ENCODE measurements around the gene MOB3C.
A peak's percentile ranks its signal among the peaks of the same experiment; 100 is the strongest.
"Not testable (repeated sequence)": the region's sequence is repeated elsewhere in the genome, so short reads cannot be mapped to it uniquely, and the experiment has no call there.

Gene MOB3C

GRCh38 chr1:46616277-46617107 lies at the start of gene MOB3C:
MOB3C (minus strand) TSS chr1:46616811; CDS start chr1:46613321, 3,490 bp downstream.
- peak; percentile 91 for DNase-seq (ENCODE audit: low read depth)

GRCh38 chr1:46665983-46666382 lies 49.4 kb upstream of the MOB3C start:
- DNase-seq (ENCODE audit: low read depth), result no peak

GRCh38 chr1:46662919-46663318 lies 46.3 kb upstream of the MOB3C start:
- DNase-seq (ENCODE audit: low read depth), result not testable (repeated sequence)

- not testable (repeated sequence) for DNase-seq (ENCODE audit: low read depth)
These were observed 43.5 kb upstream of the MOB3C start for GRCh38 chr1:46660116-46660515.

- DNase-seq (ENCODE audit: low read depth), result no peak
These were observed 42.8 kb upstream of the MOB3C start for GRCh38 chr1:46659307-46659870.

GRCh38 chr1:46657775-46658174 lies 41.2 kb upstream of the MOB3C start:
- DNase-seq (ENCODE audit: low read depth), result no peak

GRCh38 chr1:46656643-46657042 lies 40.0 kb upstream of the MOB3C start:
- no peak for DNase-seq (ENCODE audit: low read depth)

GRCh38 chr1:46655848-46656247 lies 39.2 kb upstream of the MOB3C start:
- DNase-seq (ENCODE audit: low read depth), result no peak

GRCh38 chr1:46654698-46655097 lies 38.1 kb upstream of the MOB3C start:
- not testable (repeated sequence) for DNase-seq (ENCODE audit: low read depth)

- DNase-seq (ENCODE audit: low read depth), result no peak
These were observed 37.4 kb upstream of the MOB3C start for GRCh38 chr1:46654012-46654411.

GRCh38 chr1:46653405-46653958 lies 36.9 kb upstream of the MOB3C start:
- DNase-seq (ENCODE audit: low read depth), result peak; percentile 75

GRCh38 chr1:46652321-46653100 lies 35.9 kb upstream of the MOB3C start:
- no peak for DNase-seq (ENCODE audit: low read depth)

GRCh38 chr1:46651152-46651551 lies 34.5 kb upstream of the MOB3C start:
- not testable (repeated sequence) for DNase-seq (ENCODE audit: low read depth)

- DNase-seq (ENCODE audit: low read depth), result no peak
These were observed 33.9 kb upstream of the MOB3C start for GRCh38 chr1:46650491-46650890.

GRCh38 chr1:46649764-46650163 lies 33.2 kb upstream of the MOB3C start:
- no peak for DNase-seq (ENCODE audit: low read depth)

- no peak for DNase-seq (ENCODE audit: low read depth)
These were observed 31.0 kb upstream of the MOB3C start for GRCh38 chr1:46647611-46648010.

- peak; percentile 8 for DNase-seq (ENCODE audit: low read depth)
These were observed 30.2 kb upstream of the MOB3C start for GRCh38 chr1:46646844-46647243.

GRCh38 chr1:46646331-46646730 lies 29.7 kb upstream of the MOB3C start:
- DNase-seq (ENCODE audit: low read depth), result peak; percentile 30

GRCh38 chr1:46645815-46646214 lies 29.2 kb upstream of the MOB3C start:
- DNase-seq (ENCODE audit: low read depth), result no peak

GRCh38 chr1:46643368-46643775 lies 26.8 kb upstream of the MOB3C start:
- peak; percentile 96 for DNase-seq (ENCODE audit: low read depth)

- DNase-seq (ENCODE audit: low read depth), result no peak
These were observed 25.6 kb upstream of the MOB3C start for GRCh38 chr1:46642115-46642680.

- DNase-seq (ENCODE audit: low read depth), result no peak
These were observed 22.9 kb upstream of the MOB3C start for GRCh38 chr1:46639547-46639946.
